Ascending aorta (tissue), 2 donors: Measurements from ENCODE around the gene ZNF786. TPM values are rescaled to one million over a fixed set of nuclear protein-coding genes. Genes with fewer than 3 reads are reported as not detected.
"Not testable (repeated sequence)": the region's sequence is repeated elsewhere in the genome, so short reads cannot be mapped to it uniquely, and the experiment has no call there.

Experiments
- DNase-seq, 2 donors: peaks; one replicate each; pipeline ENCODE4 v3.0.0-alpha.2; 2019; ENCODE audit warnings: low spot score in 2 of 2
- H3K27ac ChIP-seq, 2 donors: fragments of 200-600 bp; sonication (generic); one replicate each; pipeline ENCODE4 v1.5.1; 2016 to 2017; ENCODE audit warnings: mild to moderate bottlenecking in 1 of 2
- H3K27me3 ChIP-seq: fragments of 200-600 bp; sonication (generic); one replicate; pipeline ENCODE4 v1.5.1; 2017
- H3K36me3 ChIP-seq, 2 donors: fragments of 200-600 bp; sonication (generic); one replicate each; pipeline ENCODE4 v1.5.1; 2016
- H3K4me1 ChIP-seq, 2 donors: fragments of 200-600 bp; sonication (generic); one replicate each; pipeline ENCODE4 v1.5.1; 2016 to 2017; ENCODE audit warnings: mild to moderate bottlenecking in 1 of 2
- H3K4me3 ChIP-seq, 2 donors: fragments of 200-600 bp; sonication (generic); one replicate each; pipeline ENCODE4 v1.5.1; 2016 to 2017; ENCODE audit warnings: mild to moderate bottlenecking in 1 of 2
- H3K9me3 ChIP-seq, 2 donors: fragments of 200-600 bp; sonication (generic); one replicate each; pipeline ENCODE4 v1.5.1; 2016
- intact Hi-C: fragments of 100-400 bp; cut with DNase I; formaldehyde crosslinking; loops from one replicate; pipeline ENCODE4 v1.15.1; 2023
- total RNA-seq: library from RNA; depleted of rRNA; stranded (reverse); fragments of >200 nt; gene quantifications from one replicate; pipeline ENCODE4 v1.1.0, GENCODE V29; 2016
- TF ChIP-seq, protein P1 (sequence below), 3 experiments: fragments of 200-600 bp in 2 of 3; fragments of 450-650 bp in 1 of 3; sonication (generic) in 2 of 3; IDR thresholded peaks; one replicate each; pipeline ENCODE4 v1.5.1; 2016 to 2019; ENCODE audit warnings: antibody characterized with exemption in 3 of 3, mild to moderate bottlenecking in 1 of 3, moderate library complexity in 1 of 3

Gene ZNF786
- total RNA-seq, 1 donor from 2014 or later: 8.4 TPM

DNA sequence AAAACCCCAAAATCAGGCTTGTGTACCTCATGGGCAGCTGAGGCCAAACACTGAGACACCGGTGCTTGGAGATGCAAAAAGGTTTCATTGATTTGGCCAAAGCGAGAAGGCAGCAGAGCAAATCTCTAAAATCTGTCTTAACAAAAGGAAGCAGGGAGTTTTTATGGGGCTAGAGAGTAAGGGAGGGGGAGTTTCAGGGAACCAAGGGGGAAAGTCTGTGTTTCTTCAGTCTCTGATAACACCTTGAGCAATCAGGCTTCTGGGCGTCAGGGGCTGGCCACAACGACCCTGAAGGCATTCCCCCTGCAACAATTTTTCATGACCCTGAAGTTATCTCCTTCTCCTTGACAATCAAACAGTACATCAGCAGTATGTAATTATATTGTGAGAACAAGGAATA lies 2.7 kb upstream of the ZNF786 start:
- no peak for DNase-seq
- H3K4me1 ChIP-seq: peaks cover 0 to 7% of the 10 kb centered on the region in 2 donors
- intact Hi-C loops: no loop called here
- H3K27ac ChIP-seq: no peak overlapping the region
- H3K9me3 ChIP-seq: no peaks in the 10 kb centered on the region
- no peak overlapping the region for H3K4me3 ChIP-seq
- TF ChIP-seq, protein P1, sequence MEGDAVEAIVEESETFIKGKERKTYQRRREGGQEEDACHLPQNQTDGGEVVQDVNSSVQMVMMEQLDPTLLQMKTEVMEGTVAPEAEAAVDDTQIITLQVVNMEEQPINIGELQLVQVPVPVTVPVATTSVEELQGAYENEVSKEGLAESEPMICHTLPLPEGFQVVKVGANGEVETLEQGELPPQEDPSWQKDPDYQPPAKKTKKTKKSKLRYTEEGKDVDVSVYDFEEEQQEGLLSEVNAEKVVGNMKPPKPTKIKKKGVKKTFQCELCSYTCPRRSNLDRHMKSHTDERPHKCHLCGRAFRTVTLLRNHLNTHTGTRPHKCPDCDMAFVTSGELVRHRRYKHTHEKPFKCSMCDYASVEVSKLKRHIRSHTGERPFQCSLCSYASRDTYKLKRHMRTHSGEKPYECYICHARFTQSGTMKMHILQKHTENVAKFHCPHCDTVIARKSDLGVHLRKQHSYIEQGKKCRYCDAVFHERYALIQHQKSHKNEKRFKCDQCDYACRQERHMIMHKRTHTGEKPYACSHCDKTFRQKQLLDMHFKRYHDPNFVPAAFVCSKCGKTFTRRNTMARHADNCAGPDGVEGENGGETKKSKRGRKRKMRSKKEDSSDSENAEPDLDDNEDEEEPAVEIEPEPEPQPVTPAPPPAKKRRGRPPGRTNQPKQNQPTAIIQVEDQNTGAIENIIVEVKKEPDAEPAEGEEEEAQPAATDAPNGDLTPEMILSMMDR (IDR thresholded peaks at IDR 0.05): no peak
- no peaks in the 10 kb centered on the region for H3K27me3 ChIP-seq
- no peaks in the 10 kb centered on the region for H3K36me3 ChIP-seq

DNA sequence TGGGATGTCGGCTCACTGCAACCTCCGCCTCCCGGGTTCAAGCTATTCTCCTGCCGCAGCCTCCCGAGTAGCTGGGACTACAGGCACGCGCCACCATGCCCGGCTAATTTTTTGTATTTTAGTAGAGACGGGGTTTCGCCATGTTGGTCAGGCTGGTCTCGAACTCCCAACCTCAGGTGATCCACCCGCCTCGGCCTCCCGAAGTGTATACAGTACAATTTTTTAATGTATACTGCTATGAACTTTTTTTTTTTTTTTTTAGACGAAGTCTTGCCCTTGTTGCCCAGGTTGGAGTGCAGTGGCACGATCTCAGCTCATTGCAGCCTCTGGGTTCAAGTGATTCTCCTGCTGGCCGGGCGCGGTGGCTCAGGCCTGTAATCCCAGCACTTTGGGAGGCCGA lies 1.7 kb upstream of the ZNF786 start:
- DNase-seq, H3K4me1 ChIP-seq, H3K36me3 ChIP-seq, intact Hi-C loops, H3K9me3 ChIP-seq, H3K27me3 ChIP-seq: not testable (repeated sequence)
- Histone ChIP-seq H3K4me3 (peak overlapping the region in 1 of 2 donors; percentile 97), H3K27ac (peak overlapping the region; percentile 96 to 97)

DNA sequence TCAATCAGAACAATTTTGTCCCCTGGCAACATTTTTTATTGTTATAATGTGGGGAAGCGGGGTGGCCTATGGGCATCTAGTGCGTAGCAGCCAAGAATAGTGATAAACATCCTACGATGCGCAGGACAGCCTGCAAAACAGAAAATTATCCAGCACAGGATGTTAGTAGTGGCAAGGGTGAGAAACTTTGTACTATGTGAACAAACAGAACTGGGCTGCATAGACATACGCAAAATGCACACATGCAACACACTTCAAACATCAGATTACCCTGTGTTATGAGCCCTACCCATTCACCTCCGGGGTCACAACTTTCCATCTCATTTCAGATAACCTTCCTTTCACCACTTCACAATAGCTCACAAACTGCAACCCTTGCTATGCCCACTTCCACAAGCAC lies 3.1 kb downstream of the ZNF786 start:
- H3K27ac ChIP-seq: no peak overlapping the region
- intact Hi-C loops: no loop called here
- TF ChIP-seq, protein P1 (IDR thresholded peaks at IDR 0.05): no peak
- DNase-seq: no peak
- no peaks in the 10 kb centered on the region for H3K9me3 ChIP-seq
- no peak overlapping the region for H3K4me3 ChIP-seq
- H3K27me3 ChIP-seq: no peaks in the 10 kb centered on the region
- H3K4me1 ChIP-seq: peaks cover 0 to 7% of the 10 kb centered on the region in 2 donors
- no peaks in the 10 kb centered on the region for H3K36me3 ChIP-seq

DNA sequence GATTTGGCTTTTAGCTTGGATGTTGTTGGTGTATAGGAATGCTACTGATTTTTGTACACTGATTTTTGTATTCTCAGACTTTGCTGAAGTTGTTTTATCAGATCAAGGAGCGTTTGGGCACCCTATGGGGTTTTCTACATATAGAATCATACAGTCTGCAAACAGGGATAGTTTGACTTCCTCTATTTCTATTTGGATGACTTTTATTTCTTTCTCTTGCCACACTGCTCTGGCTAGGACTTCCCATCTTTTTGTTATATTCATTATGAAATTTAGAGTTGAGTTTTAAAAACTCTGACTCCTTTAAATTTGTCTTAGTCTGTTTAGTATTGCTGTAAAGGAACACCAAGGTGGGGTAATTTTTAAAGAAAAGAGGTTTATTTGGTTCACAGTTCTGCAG lies 4.7 kb downstream of the ZNF786 start:
- no peaks in the 10 kb centered on the region for H3K36me3 ChIP-seq
- no peaks in the 10 kb centered on the region for H3K27me3 ChIP-seq
- no peak overlapping the region for H3K27ac ChIP-seq
- TF ChIP-seq, protein P1 (IDR thresholded peaks at IDR 0.05): no peak
- H3K4me3 ChIP-seq: no peak overlapping the region
- H3K9me3 ChIP-seq: no peaks in the 10 kb centered on the region
- peaks cover 0 to 4% of the 10 kb centered on the region in 2 donors for H3K4me1 ChIP-seq
- intact Hi-C loops: no loop called here
- DNase-seq: no peak

DNA sequence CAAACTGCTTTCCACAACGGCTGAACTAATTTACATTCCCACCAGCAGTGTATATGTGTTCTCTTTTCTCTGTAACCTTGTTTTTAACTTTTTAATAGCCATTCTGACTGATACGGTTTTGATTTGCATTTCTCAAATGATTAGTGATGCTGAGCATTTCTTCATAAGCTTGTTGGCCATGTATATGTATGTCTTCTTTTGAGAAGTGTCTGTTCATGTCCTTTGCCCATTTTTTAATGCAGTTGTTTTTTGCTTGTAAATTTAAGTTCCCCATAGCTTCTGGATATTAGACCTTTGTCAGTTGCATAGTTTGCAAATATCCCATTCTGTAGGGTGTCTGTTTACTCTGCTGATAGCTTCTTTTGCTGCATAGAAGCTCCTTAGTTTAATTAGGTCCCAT lies 6.1 kb downstream of the ZNF786 start:
- Histone ChIP-seq H3K4me3 (no peak overlapping the region), H3K27ac (no peak overlapping the region), H3K9me3 (no peaks in the 10 kb centered on the region), H3K36me3 (peaks cover 0 to 4% of the 10 kb centered on the region in 2 donors), H3K27me3 (no peaks in the 10 kb centered on the region), H3K4me1 (no peaks in the 10 kb centered on the region)
- DNase-seq: no peak
- TF ChIP-seq, protein P1 (IDR thresholded peaks at IDR 0.05): no peak
- intact Hi-C loops: no loop called here

DNA sequence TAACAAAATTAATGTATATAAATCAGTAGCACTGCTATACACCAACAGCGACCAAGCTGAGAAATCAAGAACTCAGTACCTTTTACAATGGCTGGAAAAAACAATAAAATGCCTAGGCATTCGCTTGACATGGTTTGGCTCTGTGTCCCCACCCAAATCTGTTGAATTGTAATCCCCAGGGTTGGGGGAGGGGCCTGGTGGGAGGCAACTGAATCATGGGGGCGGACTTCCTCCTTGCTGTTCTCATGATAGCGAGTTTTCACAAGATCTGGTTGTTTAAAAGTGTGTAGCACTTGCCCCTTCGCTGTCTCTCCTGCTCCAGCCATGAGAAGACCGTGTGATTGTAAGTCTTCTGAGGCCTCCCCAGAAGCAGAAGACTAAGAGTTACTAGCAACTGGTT lies 8.6 kb downstream of the ZNF786 start:
- DNase-seq: no peak
- Histone ChIP-seq H3K27me3 (no peaks in the 10 kb centered on the region), H3K27ac (no peak overlapping the region), H3K4me1 (no peaks in the 10 kb centered on the region), H3K9me3 (no peaks in the 10 kb centered on the region), H3K4me3 (no peak overlapping the region), H3K36me3 (peaks cover 0 to 4% of the 10 kb centered on the region in 2 donors)
- intact Hi-C loops: no loop called here
- TF ChIP-seq, protein P1 (IDR thresholded peaks at IDR 0.05): no peak
